Tibial artery (tissue), 4 donors: ENCODE results near the gene PDE7B.

Experiments used
- DNase-seq, 2 donors: peaks; one replicate each; pipeline ENCODE4 v3.0.0-alpha.2; 2019
- H3K27ac ChIP-seq, 2 donors: fragments of 200-600 bp; sonication (generic) in 1 of 2; 1 replicate in 1 of 2; 2 replicates in 1 of 2; pipeline ENCODE4 v1.5.1; 2018 to 2019; ENCODE audit warnings: mild to moderate bottlenecking in 1 of 2
- H3K27me3 ChIP-seq, 2 donors: fragments of 200-600 bp; sonication (generic) in 1 of 2; one replicate each; pipeline versions ENCODE4 v1.5.1 to v1.6.0; 2016 to 2019
- H3K36me3 ChIP-seq, 3 donors: fragments of 200-600 bp; sonication (generic) in 2 of 3; one replicate each; pipeline ENCODE4 v1.5.1; 2016 to 2019; ENCODE audit warnings: mild to moderate bottlenecking in 2 of 3
- H3K4me1 ChIP-seq, 4 donors: fragments of 200-600 bp; sonication (generic) in 2 of 4; 1 replicate in 3 of 4; 2 replicates in 1 of 4; pipeline ENCODE4 v1.5.1; 2016 to 2019
- H3K4me3 ChIP-seq, 2 donors: fragments of 200-600 bp; sonication (generic) in 1 of 2; 1 replicate in 1 of 2; 2 replicates in 1 of 2; pipeline ENCODE4 v1.5.1; 2018 to 2019; ENCODE audit warnings: mild to moderate bottlenecking in 2 of 2
- H3K9me3 ChIP-seq, 3 donors: fragments of 200-600 bp; sonication (generic) in 1 of 3; one replicate each; pipeline ENCODE4 v1.5.1; 2016 to 2019
- intact Hi-C: fragments of 100-400 bp; cut with DNase I; formaldehyde crosslinking; loops from one replicate; pipeline ENCODE4 v1.15.0; 2023; ENCODE audit warnings: low total_unique reads
- TF ChIP-seq, protein P1 (sequence below), 2 experiments: fragments of 200-600 bp in 1 of 2; fragments of 450-650 bp in 1 of 2; IDR thresholded peaks; one replicate each; pipeline ENCODE4 v1.5.1; 2017 to 2019; ENCODE audit warnings: antibody characterized with exemption in 2 of 2, mild to moderate bottlenecking in 1 of 2, moderate library complexity in 1 of 2

Gene PDE7B

DNA sequence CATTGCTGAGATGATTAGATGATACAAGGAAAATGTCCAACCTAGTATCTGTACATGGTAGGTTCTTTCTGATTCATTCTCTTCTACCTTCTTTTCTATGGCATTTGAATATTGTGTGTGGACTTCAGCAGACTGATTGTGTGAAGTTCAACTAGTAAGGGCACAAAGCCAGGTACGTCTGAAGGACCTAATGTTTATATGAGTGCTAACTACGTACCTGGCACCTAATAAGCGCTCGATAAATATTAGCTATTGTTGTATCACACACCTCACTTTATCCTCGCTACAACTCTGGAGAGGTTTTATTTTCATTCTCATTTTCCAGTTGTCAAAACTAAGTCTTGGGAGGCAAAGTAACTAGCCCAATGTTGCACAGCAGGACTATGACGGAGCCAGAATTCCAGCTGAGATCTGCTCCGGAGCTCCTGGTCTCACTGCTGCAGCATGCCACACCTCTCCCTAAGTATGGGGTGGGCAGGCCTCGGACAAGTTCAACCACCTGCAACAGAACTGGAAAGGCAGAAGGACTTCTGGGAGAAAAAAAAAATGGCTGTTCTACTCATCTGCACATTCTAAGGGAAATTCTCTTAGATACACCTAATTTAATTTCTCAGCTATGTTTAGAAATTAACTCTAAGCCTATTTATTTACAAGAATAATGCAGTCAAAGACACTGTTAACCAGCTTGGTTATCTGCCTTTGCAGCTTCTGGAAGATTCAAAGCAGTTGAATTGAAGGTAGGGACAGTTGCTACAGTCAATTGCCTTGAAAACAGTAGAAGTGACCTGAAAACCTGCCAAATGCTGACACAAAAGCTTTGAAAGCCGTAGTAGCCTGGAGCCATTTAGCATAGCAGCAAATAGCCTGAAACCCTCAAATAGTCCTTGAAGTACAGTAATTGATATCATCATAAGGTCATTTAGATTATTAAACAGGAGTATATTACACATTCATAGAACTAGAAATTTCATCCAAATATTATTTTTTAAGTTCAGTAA is 165.0 kb downstream of the PDE7B start:
- no peak for DNase-seq
- no peak overlapping the region for H3K27ac ChIP-seq
- intact Hi-C loops = no loop called here
- H3K4me1 ChIP-seq = peaks cover 0 to 6% (median 0%) of the 10 kb centered on the region in 4 donors
- H3K27me3 ChIP-seq = no peaks in the 10 kb centered on the region
- H3K36me3 ChIP-seq = no peaks in the 10 kb centered on the region
- H3K4me3 ChIP-seq = no peak overlapping the region
- TF ChIP-seq, protein P1, sequence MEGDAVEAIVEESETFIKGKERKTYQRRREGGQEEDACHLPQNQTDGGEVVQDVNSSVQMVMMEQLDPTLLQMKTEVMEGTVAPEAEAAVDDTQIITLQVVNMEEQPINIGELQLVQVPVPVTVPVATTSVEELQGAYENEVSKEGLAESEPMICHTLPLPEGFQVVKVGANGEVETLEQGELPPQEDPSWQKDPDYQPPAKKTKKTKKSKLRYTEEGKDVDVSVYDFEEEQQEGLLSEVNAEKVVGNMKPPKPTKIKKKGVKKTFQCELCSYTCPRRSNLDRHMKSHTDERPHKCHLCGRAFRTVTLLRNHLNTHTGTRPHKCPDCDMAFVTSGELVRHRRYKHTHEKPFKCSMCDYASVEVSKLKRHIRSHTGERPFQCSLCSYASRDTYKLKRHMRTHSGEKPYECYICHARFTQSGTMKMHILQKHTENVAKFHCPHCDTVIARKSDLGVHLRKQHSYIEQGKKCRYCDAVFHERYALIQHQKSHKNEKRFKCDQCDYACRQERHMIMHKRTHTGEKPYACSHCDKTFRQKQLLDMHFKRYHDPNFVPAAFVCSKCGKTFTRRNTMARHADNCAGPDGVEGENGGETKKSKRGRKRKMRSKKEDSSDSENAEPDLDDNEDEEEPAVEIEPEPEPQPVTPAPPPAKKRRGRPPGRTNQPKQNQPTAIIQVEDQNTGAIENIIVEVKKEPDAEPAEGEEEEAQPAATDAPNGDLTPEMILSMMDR (IDR thresholded peaks at IDR 0.05) = no peak
- H3K9me3 ChIP-seq = no peaks in the 10 kb centered on the region

DNA sequence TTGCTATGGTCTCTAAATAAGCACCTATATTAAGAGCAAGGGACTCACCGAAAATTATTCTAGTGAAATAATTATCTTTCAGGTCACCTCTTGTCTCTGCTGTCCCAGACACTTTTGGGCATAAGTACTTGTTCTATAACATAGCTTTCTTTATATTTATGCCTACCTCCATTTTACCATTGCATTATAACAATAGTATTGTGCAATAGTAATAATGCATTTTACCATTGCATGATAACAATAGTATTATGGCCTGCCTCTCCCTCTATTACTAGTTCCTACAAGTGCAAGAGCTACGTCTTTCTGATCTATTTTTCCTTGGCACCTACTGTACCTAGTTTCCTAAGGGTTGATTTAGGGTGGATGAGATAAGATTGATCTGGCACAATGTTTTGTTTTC is 169.2 kb downstream of the PDE7B start:
- no peaks in the 10 kb centered on the region for H3K36me3 ChIP-seq
- no peaks in the 10 kb centered on the region for H3K9me3 ChIP-seq
- H3K27ac ChIP-seq = no peak overlapping the region
- no peaks in the 10 kb centered on the region for H3K4me1 ChIP-seq
- no peaks in the 10 kb centered on the region for H3K27me3 ChIP-seq
- H3K4me3 ChIP-seq = no peak overlapping the region
- no peak for DNase-seq
- intact Hi-C loops = no loop called here
- TF ChIP-seq, protein P1 (IDR thresholded peaks at IDR 0.05) = no peak

GRCh38 chr6:136022224-136022874 is 170.8 kb downstream of the PDE7B start:
- Histone ChIP-seq H3K4me1 (no peaks in the 10 kb centered on the region), H3K9me3 (no peaks in the 10 kb centered on the region), H3K36me3 (no peaks in the 10 kb centered on the region), H3K27ac (no peak overlapping the region), H3K27me3 (no peaks in the 10 kb centered on the region), H3K4me3 (no peak overlapping the region)
- TF ChIP-seq, protein P1 (IDR thresholded peaks at IDR 0.05) = no peak
- no peak for DNase-seq
- intact Hi-C loops = no loop called here

GRCh38 chr6:136024711-136025110 is 173.2 kb downstream of the PDE7B start:
- Histone ChIP-seq H3K4me3 (no peak overlapping the region), H3K27me3 (no peaks in the 10 kb centered on the region), H3K4me1 (no peaks in the 10 kb centered on the region), H3K36me3 (no peaks in the 10 kb centered on the region), H3K27ac (no peak overlapping the region), H3K9me3 (no peaks in the 10 kb centered on the region)
- DNase-seq = no peak
- TF ChIP-seq, protein P1 (IDR thresholded peaks at IDR 0.05) = no peak
- intact Hi-C loops = no loop called here

GRCh38 chr6:136025736-136026135 is 174.2 kb downstream of the PDE7B start:
- H3K36me3 ChIP-seq = no peaks in the 10 kb centered on the region
- H3K27ac ChIP-seq = no peak overlapping the region
- no peak for DNase-seq
- H3K4me1 ChIP-seq = no peaks in the 10 kb centered on the region
- TF ChIP-seq, protein P1 (IDR thresholded peaks at IDR 0.05) = no peak
- intact Hi-C loops = no loop called here
- H3K4me3 ChIP-seq = no peak overlapping the region
- no peaks in the 10 kb centered on the region for H3K27me3 ChIP-seq
- H3K9me3 ChIP-seq = no peaks in the 10 kb centered on the region
